Measurements from ENCODE around the gene DDR1.

Gene DDR1

DNA sequence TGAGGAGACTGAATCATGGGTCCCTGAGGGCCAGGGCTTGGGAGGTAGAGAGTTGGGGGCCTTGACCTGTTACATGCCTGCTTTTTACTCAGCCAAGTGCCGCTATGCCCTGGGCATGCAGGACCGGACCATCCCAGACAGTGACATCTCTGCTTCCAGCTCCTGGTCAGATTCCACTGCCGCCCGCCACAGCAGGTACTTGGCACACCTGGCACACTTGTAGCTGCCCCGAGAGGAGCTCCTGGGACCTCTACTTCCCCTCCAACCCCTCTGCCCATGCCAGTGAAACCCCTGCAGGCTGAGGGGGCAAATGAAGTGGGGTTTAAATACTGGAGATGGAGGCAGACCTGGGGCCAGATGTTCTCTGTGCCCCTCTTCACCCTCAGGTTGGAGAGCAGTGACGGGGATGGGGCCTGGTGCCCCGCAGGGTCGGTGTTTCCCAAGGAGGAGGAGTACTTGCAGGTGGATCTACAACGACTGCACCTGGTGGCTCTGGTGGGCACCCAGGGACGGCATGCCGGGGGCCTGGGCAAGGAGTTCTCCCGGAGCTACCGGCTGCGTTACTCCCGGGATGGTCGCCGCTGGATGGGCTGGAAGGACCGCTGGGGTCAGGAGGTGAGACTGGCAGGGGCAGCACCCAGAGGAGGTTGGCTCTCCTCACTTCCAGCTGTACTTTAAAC, 4.6 kb downstream of the DDR1 start:
- DNase-seq (ENCODE audit: low spot score): no peak
- ATAC-seq (ENCODE audit: low read depth): no peak
- peaks cover 74% of the 10 kb centered on the region for H3K36me3 ChIP-seq (ENCODE audit: low read depth)
- no peaks in the 10 kb centered on the region for H3K9me3 ChIP-seq (ENCODE audit: severe bottlenecking)
- H3K27me3 ChIP-seq (ENCODE audit: insufficient read depth, poor library complexity, severe bottlenecking): no peaks in the 10 kb centered on the region
- H3K27ac ChIP-seq (ENCODE audit: poor library complexity, severe bottlenecking): peak overlapping the region; percentile 95
- peaks cover 33% of the 10 kb centered on the region for H3K4me1 ChIP-seq (ENCODE audit: insufficient read depth, poor library complexity, severe bottlenecking)
- no peak for TF ChIP-seq CTCF (IDR thresholded peaks at IDR 0.05; ENCODE audit: poor library complexity, severe bottlenecking)
- H3K4me3 ChIP-seq (ENCODE audit: severe bottlenecking): no peak overlapping the region

GRCh38 chr6:30889496-30889885, 5.2 kb downstream of the DDR1 start:
- Histone ChIP-seq H3K27ac (ENCODE audit: poor library complexity, severe bottlenecking) (peak overlapping the region; percentile 95), H3K27me3 (ENCODE audit: insufficient read depth, poor library complexity, severe bottlenecking) (no peaks in the 10 kb centered on the region), H3K4me1 (ENCODE audit: insufficient read depth, poor library complexity, severe bottlenecking) (peaks cover 33% of the 10 kb centered on the region), H3K36me3 (ENCODE audit: low read depth) (peaks cover 79% of the 10 kb centered on the region), H3K4me3 (ENCODE audit: severe bottlenecking) (no peak overlapping the region), H3K9me3 (ENCODE audit: severe bottlenecking) (no peaks in the 10 kb centered on the region)
- TF ChIP-seq CTCF (IDR thresholded peaks at IDR 0.05; ENCODE audit: poor library complexity, severe bottlenecking): no peak
- ATAC-seq (ENCODE audit: low read depth) (no peak), DNase-seq (ENCODE audit: low spot score) (no peak)

GRCh38 chr6:30889921-30890645, 5.8 kb downstream of the DDR1 start:
- H3K27me3 ChIP-seq (ENCODE audit: insufficient read depth, poor library complexity, severe bottlenecking): no peaks in the 10 kb centered on the region
- TF ChIP-seq CTCF (IDR thresholded peaks at IDR 0.05; ENCODE audit: poor library complexity, severe bottlenecking): no peak
- DNase-seq (ENCODE audit: low spot score): no peak

GRCh38 chr6:30890646-30891449, 6.5 kb downstream of the DDR1 start:
- Histone ChIP-seq H3K9me3 (ENCODE audit: severe bottlenecking) (no peaks in the 10 kb centered on the region), H3K4me3 (ENCODE audit: severe bottlenecking) (no peak overlapping the region), H3K27ac (ENCODE audit: poor library complexity, severe bottlenecking) (peak overlapping the region; percentile 95), H3K36me3 (ENCODE audit: low read depth) (peaks cover 93% of the 10 kb centered on the region), H3K27me3 (ENCODE audit: insufficient read depth, poor library complexity, severe bottlenecking) (no peaks in the 10 kb centered on the region), H3K4me1 (ENCODE audit: insufficient read depth, poor library complexity, severe bottlenecking) (peaks cover 33% of the 10 kb centered on the region)
- ATAC-seq (ENCODE audit: low read depth) (no peak), DNase-seq (ENCODE audit: low spot score) (no peak)
- TF ChIP-seq CTCF (IDR thresholded peaks at IDR 0.05; ENCODE audit: poor library complexity, severe bottlenecking): no peak

More at GRCh38 chr6:30889921-30890645, 5.8 kb downstream of the DDR1 start:
- H3K4me3 ChIP-seq (ENCODE audit: severe bottlenecking): no peak overlapping the region
- peaks cover 33% of the 10 kb centered on the region for H3K4me1 ChIP-seq (ENCODE audit: insufficient read depth, poor library complexity, severe bottlenecking)
- H3K36me3 ChIP-seq (ENCODE audit: low read depth): peaks cover 85% of the 10 kb centered on the region
- H3K27ac ChIP-seq (ENCODE audit: poor library complexity, severe bottlenecking): peak overlapping the region; percentile 95
- no peaks in the 10 kb centered on the region for H3K9me3 ChIP-seq (ENCODE audit: severe bottlenecking)
- ATAC-seq (ENCODE audit: low read depth): peak; percentile 6; the same call in 2 of the 3 replicates
